ENCODE results near the gene KCNH5.

DNA sequence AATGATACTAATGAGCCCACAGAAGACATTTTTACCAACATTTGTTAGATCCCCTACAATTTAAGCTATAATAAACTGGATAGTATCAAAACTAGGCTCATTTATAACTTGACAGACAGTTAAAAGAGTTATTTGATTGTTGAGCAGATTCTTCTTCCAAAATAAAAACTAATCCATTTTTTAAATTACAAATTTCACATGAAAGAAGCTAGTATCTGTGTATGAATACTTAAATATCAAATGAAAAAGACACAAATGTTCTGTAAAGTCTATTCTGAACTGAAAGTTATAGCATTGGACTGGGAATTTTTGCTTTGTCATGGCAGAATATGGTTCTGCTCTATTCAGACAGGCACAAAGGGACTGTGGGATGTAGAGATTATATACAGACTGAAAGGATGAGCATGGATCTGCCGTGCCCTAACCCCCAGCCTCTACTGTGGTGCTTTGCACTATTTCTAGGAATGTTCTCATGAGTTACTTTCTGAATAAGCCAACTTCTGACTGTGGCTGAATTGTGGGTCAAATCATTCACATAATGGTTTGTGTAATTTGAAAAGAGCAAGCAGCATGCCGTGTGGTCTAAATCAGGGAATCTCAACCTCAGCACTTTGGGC lies 352.7 kb downstream of the KCNH5 start:
- TF ChIP-seq ZNF197 (CRISPR knock-in tag; IDR thresholded peaks at IDR 0.05; ENCODE audit: low read depth) = no peak
- no peak for TF ChIP-seq CEBPB (tag; IDR thresholded peaks at IDR 0.05)
- TF ChIP-seq RFX5 (IDR thresholded peaks at IDR 0.05; ENCODE audit: low read depth, low read length) = no peak
- no peak for TF ChIP-seq CBX3 (IDR thresholded peaks at IDR 0.05; ENCODE audit: borderline replicate concordance in 1 of 2, low read length in 2 of 2)
